Prostate gland (tissue), 2 donors: ENCODE results near the gene SAMMSON.

Source experiments
- POLR2A ChIP-seq: fragments of 450-650 bp; IDR thresholded peaks from one replicate; pipeline ENCODE4 v1.6.1; 2016; ENCODE audit warnings: antibody characterized with exemption, mild to moderate bottlenecking
- POLR2AphosphoS5 ChIP-seq: sonication (generic); formaldehyde crosslinking; IDR thresholded peaks from one replicate; pipeline ENCODE4 v1.6.1; 2017; ENCODE audit warnings: antibody characterized with exemption
- TF ChIP-seq, protein P1 (sequence below), 4 experiments: fragments of 200-600 bp in 2 of 4; fragments of 450-650 bp in 2 of 4; sonication (generic) in 2 of 4; IDR thresholded peaks; 1 replicate in 3 of 4; 2 replicates in 1 of 4; pipeline ENCODE4 v1.5.1; 2016 to 2019; ENCODE audit warnings: antibody characterized with exemption in 4 of 4, mild to moderate bottlenecking in 2 of 4, moderate library complexity in 2 of 4

DNA sequence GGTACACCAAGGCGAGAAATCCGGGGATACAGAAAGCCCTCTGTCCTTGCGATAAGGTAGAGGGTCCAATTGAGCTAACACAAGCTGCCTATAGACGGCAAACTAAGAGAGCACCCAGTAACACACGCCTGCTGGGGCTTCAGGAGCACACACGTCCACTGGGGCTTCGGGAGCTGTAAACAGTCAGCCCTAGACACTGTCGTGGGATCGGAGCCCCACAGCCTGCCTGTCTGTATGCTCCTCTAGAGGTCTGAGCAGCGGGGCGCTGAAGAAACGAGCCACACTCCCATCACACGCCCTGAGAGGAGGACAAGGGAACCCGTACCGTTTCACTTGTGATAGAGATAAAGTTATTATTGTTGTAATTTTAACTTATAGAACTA is 486 bp downstream of the SAMMSON start:
- TF ChIP-seq POLR2A: no peak
- TF ChIP-seq, protein P1, sequence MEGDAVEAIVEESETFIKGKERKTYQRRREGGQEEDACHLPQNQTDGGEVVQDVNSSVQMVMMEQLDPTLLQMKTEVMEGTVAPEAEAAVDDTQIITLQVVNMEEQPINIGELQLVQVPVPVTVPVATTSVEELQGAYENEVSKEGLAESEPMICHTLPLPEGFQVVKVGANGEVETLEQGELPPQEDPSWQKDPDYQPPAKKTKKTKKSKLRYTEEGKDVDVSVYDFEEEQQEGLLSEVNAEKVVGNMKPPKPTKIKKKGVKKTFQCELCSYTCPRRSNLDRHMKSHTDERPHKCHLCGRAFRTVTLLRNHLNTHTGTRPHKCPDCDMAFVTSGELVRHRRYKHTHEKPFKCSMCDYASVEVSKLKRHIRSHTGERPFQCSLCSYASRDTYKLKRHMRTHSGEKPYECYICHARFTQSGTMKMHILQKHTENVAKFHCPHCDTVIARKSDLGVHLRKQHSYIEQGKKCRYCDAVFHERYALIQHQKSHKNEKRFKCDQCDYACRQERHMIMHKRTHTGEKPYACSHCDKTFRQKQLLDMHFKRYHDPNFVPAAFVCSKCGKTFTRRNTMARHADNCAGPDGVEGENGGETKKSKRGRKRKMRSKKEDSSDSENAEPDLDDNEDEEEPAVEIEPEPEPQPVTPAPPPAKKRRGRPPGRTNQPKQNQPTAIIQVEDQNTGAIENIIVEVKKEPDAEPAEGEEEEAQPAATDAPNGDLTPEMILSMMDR (IDR thresholded peaks at IDR 0.05): no peak
- no peak for TF ChIP-seq POLR2AphosphoS5
